Retinal pigment epithelial cell (primary cell): Measurements from ENCODE around the gene IL25.

Experiments used
- DNase-seq: peaks from one replicate; pipeline ENCODE4 v3.0.0-alpha.2; 2010; ENCODE audit warnings: low read depth
- H3K4me3 ChIP-seq: 2 replicates; pipeline ENCODE4 v1.5.1; 2011; ENCODE audit warnings: mild to moderate bottlenecking, low read length, control low read depth, moderate library complexity
- CTCF ChIP-seq: conservative IDR thresholded peaks from 2 replicates; pipeline ENCODE4 v1.5.1; 2011; ENCODE audit warnings: low read depth, low read length, control low read depth, inconsistent platforms

Gene IL25

DNA sequence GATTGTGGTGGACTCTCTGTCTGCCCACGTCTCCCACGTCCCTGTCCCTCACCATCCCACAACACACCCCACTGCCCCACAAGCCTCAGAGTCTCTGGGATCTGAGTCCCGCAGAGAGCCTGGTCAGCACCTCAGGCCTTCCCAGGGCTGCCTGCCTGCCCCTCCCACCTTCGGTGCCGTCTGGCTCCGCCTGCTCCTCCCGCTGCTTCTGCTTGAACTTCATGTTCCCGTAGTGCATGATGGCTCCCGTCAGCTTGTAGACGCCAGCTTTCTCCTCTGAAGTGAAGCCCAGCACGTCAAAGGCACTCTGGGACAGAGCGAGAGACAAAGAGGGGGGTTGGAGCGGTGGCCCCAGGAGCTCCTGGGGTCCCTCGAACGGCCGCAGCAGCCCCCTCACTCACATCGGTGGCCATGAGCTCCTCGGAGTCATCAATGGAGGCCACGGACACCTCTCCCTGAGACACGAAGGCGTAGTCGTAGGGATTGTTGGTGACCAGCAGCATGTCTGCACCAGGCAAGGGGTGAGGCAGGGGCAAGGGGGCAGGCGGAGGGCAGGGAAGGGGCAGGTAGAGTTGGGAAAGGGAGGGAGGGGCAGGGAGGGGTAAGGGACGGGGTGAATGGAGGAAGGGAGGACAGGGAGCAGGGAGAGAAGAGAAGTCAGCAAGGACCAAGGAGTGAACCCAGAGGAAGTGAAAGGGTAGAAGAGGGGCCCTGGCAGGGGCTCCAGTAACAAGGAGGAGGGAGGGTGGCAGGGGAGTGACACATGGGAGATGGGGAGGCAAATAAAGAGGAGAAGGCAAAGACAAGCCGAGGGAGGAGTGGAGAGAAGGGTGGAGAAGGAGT lies 29.9 kb downstream of the IL25 start:
- no peak for DNase-seq
- H3K4me3 ChIP-seq = no peak overlapping the region
- TF ChIP-seq CTCF = no peak

- no peak overlapping the region for H3K4me3 ChIP-seq
- DNase-seq = no peak
- TF ChIP-seq CTCF = no peak
These were observed 30.5 kb downstream of the IL25 start for GRCh38 chr14:23403139-23403438.

GRCh38 chr14:23403908-23404307 lies 31.3 kb downstream of the IL25 start:
- no peak overlapping the region for H3K4me3 ChIP-seq
- no peak for DNase-seq
- no peak for TF ChIP-seq CTCF

DNA sequence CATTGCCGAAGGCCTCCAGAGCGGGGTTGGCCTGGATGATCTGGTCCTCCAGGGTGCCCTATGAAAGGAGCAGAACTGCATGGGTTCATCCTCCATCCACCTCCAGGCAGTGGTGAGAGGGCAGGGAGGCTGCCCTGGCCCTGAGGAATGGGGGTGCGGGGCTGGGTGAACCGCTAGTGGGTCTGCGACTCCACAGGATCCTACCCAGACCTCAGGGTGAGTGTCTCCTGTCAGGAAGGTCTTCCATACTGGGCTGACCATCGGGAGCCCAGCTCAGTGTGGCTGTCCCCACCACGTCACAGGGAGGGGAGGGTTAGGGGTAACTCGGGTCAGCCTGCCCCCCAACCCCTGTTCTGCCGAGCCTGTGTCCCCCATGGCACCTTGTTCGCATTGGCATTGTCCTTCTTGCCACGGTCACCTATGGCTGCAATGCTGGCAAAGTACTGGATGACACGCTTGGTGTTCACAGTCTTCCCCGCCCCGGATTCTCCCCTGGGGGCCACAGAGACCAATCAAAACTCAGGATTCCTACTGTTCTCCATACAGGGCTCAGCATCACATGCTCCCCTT lies 31.8 kb downstream of the IL25 start:
- DNase-seq = no peak
- H3K4me3 ChIP-seq = no peak overlapping the region
- no peak for TF ChIP-seq CTCF

DNA sequence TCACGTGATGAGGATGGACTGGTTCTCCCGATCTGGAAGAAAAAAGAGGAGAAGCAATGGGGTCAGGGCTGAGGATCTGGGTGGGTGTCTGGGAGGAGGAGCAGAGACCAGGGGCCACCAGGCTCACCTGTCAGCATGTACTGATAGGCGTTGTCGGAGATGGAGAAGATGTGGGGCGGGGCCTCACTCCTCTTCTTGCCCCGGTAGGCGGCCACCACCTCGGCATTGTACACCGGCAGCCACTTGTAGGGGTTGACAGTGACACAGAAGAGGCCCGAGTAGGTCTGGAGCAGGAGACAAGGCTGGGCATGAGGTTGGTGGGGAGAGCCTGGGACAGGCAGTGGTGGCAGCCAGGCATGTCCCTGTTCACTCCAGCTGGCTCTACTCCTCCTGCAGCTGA lies 32.5 kb downstream of the IL25 start:
- no peak overlapping the region for H3K4me3 ChIP-seq
- TF ChIP-seq CTCF = no peak
- DNase-seq = no peak

DNA sequence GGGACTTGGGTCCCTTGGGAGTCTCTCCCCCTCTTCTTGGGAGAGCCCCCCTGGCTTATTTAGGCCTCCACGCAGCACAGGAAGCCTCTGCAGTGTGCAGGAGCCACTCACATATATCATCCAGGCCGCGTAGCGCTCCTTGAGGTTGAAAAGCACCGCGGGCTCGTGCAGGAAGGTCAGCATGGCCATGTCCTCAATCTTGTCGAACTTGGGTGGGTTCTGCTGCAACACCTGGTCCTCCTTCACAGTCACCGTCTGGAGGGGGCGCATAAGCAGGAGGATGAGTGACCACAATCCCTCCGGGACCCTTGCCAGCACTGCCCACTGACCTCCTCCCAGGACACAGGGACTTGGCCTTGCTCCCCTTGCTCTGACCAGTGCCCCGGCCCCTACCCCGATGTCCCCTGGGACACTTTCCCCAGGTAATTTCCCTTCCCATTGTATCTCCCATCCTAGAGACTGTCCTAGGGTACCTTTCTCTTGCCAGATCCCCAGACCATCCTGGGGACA lies 33.0 kb downstream of the IL25 start:
- no peak overlapping the region for H3K4me3 ChIP-seq
- no peak for TF ChIP-seq CTCF
- DNase-seq = no peak

DNA sequence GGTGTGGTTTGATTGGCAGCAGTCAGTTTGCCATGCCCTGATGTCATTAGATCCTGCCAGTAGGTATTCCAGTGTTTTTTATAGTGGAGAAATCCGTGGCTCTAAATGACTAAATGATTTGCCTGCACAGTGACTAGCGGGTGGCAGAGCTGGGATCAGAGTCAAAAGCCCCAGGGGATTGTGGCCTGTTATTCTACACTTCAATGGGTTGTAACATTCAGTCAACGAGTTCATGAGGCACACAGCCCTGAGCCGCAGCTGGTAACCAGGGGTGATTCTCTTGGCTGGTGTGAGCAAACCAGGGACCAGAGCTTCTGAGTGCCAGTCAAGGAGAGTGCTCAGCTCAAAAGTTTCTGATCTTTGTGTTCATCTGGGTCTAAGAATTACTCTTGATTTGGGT lies 33.6 kb downstream of the IL25 start:
- DNase-seq = no peak
- H3K4me3 ChIP-seq = no peak overlapping the region
- TF ChIP-seq CTCF = no peak
